ENCODE data around the gene RASIP1.
"Not testable (repeated sequence)": the region's sequence is repeated elsewhere in the genome, so short reads cannot be mapped to it uniquely, and the experiment has no call there.

The RASIP1 gene

DNA sequence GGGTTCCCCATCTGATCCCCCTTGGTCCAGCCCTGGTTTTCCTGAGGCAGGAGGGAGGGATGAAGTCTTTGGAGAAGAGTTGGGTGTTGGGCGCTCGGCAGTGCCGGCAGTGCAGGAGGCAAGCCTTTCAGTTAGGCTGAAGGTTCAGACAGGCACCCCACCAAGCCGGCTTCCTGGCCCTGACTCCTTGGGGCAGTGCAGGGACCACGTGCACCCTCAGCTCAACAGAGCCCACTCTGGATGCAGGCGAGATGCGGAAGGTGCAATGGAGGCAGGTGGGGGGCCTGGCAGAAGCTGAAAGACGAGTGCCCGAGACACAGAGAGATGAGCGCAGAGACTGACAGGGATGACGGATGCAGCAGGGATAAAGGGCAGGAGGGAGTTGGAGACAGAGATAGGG, 31.9 kb downstream of the RASIP1 start:
- no peak for DNase-seq (ENCODE audit: low spot score)

DNA sequence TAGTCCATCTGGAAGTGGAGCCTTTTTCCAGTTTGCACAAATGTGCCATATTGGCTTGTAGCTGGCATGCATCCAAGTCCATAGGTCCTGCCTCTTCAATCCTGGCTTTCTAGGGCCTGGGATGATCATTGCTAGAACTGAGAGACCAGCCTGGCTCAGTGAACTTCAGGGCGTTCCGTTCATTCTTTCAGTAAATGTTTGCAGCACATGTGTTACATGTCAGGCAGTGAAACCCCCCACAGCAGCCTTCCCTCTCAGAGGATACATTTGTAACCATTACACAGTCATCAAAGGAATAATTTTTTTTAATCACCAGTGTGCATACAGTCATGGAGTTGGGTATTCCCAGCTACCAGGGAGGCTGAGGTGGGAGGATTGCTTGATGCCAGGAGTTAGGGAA, 35.0 kb downstream of the RASIP1 start:
- DNase-seq (ENCODE audit: low spot score): no peak

DNA sequence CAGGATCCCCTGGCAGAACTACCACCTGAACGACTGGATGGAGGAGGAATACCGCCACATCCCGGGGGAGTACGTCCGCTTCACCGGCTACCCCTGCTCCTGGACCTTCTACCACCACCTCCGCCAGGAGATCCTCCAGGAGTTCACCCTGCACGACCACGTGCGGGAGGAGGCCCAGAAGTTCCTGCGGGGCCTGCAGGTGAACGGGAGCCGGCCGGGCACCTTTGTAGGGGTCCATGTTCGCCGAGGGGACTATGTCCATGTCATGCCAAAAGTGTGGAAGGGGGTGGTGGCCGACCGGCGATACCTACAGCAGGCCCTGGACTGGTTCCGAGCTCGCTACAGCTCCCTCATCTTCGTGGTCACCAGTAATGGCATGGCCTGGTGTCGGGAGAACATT, 37.1 kb downstream of the RASIP1 start:
- DNase-seq (ENCODE audit: low spot score): no peak

DNA sequence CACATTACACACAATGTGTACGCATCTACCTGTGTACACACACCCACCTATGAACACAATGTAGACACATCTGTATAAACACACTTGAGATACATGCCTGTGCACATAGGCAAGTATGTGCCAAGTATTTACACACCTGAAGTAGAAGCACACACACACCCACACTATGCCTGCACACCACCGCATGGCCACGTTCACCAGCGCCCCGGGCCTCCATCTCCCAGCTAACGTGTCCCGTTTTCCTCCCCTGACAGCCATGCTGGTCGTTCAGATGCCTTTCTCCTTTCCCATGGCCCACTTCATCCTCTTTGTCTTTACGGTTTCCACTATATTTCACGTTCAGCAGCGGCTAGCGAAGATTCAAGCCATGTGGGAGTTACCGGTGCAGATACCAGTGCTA, 37.7 kb downstream of the RASIP1 start:
- no peak for DNase-seq (ENCODE audit: low spot score)

DNA sequence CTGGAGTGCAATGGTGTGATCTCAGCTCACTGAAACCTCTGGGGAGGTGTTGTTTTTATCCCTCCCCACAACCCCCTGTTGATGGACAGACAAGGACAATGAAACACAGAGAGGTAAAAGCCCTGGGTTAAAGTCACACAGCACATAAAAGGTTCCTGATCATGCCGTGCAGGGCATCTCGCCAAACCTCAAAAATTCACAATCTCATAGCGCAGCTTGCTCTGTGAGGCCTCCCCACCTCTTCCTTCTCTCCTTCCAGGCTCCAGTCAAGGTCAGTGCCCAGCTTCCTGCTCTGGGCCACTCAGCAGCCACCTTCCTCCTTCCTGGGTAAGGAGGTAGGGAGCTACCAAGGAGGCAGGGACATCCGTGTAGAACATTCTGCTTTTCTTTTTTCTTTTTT, 42.4 kb downstream of the RASIP1 start:
- DNase-seq (ENCODE audit: low spot score): no peak

DNA sequence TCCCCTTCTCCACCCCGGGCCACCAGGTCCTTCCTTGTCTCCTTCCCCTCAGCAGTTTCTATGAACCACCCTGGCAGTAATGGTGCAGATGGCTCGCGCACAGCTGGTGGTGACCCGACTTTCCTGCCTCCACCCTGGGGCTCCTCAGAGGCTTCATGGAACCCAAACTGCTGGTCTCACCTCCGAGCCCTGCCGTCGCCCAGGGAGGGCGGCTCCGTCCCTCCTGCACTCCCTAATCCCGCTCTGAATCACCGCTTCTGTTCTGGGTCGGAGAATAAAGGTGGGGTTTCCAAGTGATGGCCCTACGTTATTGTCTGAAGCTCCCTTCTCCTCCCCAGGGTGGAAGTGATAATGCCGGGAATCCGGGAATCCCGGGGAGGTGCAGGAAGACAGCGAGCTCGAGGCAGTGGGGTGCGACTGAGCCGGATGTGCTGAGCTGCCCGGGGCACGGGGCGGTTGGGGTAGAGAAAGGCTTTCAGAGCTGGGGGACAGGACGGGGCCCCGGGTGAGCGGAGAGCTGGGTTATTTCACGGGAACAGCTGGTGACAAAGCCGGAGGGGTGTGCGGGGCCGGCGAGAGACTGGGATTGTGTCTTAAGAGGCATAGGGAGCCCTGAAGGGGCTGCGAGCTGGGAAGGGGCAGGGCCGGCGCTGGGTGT, 43.9 kb downstream of the RASIP1 start:
- DNase-seq (ENCODE audit: low spot score): no peak

DNA sequence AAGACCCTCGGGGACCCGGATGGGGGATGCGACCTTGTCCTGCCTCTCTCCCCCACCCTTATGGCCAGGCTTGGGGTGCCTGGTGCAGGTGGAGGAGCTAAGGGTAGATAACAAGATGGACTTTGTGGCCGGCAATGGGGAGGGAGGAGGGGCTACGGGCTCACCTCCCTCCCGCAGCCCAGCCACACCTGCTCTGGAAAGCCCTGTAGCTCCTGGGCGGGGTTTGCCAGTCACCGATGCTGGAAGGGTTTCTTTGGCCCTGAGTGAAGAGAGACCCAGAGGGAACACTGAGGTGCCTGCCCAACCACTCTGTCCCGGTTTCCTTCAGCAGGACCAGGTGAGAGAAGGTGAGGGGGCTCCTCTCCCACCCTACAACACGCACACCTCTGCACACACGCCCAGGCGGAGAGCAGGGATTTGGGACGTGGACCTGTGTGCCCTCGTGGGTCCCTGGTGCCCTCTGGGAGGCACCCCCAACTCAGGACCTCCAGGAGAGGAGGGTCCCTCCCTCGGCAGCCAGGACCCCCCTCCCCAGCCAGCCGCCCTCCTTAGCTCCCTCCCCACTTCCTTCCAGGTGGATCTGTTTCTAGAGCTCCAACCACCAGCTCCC, 44.6 kb downstream of the RASIP1 start, which contains the start of gene FUT2:
Gene FUT2 (plus strand): TSS at position 229 of the 610 bp plus-strand sequence. CDS start 6,986 bp downstream, outside the sequence.
- no peak for DNase-seq (ENCODE audit: low spot score)

DNA sequence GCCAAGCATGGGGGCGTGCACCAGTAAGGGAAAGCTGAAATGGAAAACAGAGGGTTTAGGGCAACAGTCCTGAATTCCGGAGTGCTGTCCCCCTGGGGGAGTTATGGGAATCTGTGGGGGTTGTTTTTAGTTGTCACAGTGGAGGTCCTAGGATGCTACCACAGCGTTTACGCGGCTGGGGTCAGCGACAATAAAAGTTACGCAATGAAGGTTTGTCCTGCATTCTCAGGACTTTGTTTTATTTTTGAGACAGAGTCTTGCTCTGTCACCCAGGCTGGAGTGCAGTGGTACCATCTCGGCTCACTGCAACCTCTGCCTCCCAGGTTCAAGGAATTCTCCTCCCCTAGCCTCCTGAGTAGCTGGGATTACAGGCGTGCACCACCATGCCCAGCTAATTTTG, 46.8 kb downstream of the RASIP1 start:
- DNase-seq (ENCODE audit: low spot score): not testable (repeated sequence)

DNA sequence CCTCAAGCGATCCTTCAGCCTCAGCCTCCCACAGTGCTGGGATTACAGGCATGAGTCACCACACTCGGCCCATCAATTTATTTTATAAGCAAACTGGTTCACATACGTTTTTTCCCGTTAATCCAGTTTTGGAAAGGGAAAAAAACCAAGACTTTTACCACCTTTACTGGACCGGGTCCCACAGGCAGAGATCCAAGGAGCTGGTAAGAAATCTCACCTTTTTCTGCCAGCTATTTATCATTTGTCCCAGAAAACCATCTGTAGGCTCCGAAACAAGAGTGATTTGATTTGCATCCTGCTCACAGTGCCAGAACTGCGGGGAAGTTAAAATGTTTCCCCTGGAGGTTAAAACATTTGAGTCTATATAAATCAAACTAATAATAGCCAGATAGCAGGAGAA, 51.0 kb downstream of the RASIP1 start:
- no peak for DNase-seq (ENCODE audit: low spot score)

DNA sequence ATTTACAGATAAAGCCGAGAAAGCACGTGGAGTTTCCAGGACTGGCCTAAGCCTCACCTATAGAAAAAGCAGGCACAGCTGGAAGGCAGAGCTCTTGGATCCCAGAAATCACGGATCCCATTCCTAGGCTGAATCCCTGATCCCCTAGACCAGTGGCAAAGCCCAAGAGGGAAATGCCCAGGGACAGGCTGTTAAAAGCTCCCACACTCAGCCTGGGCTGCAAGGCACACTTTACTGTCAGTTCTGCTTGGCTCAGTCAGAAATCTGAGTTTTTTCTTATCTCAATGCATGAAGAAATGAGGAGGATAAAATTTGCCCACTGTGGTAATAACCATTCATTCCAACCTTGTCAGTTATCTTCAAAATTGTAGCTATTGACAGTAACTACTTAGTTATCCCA, 52.6 kb downstream of the RASIP1 start:
- DNase-seq (ENCODE audit: low spot score): no peak

DNA sequence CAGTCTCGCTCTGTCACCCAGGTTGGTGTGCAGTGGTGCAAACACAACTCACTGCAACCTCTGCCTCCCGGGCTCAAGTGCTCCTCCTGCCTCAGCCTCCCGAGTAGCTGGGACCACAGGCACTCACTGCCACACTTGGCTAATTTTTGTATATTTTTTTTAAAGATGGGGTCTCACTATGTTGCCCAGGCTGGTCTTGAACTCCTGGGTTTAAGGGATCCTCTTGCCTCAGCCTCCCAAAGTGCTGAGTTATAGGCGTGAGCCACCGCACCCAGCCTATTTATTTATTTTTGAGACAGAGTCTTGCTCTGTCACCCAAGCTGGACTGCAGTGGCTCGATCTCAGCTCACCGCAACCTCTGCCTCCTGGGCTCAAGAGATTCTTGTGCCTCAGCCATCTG, 53.8 kb downstream of the RASIP1 start:
- DNase-seq (ENCODE audit: low spot score): not testable (repeated sequence)

DNA sequence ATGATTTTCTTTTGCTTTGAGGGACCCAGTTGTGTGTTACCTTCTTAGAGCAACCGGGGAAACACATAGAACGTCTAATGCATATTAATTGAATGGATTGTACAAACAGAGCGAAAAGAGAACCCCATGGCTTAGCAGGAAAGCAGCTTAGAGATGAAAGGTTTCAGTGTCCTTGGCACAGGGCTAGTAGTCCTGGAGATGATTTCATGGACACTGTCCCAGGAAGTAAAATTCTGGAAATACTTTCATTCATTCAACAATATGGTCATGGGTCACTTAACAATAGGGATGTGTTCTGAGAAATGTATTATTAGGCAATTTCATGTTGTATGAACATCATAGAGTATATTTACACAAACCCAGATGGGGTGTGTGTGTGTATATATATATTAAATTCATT, 54.3 kb downstream of the RASIP1 start:
- DNase-seq (ENCODE audit: low spot score): no peak

DNA sequence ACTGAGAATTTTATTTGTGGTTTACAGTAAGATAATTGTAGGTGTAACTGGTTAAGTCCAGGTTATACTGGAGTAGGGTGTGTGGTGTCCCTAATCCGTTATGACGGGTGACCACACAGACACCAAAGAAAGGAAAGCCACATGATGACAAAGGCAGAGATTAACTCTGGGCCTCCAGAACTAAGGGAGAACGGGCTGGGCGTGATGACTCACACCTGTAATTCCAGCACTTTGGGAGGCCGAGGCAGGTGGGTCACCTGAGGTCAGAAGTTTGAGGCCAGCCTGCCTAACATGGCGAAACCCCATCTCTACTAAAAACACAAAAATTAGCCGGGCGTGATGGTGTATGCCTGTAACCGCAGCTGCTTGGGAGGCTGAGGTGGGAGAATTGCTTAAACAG, 54.8 kb downstream of the RASIP1 start:
- DNase-seq (ENCODE audit: low spot score): no peak

DNA sequence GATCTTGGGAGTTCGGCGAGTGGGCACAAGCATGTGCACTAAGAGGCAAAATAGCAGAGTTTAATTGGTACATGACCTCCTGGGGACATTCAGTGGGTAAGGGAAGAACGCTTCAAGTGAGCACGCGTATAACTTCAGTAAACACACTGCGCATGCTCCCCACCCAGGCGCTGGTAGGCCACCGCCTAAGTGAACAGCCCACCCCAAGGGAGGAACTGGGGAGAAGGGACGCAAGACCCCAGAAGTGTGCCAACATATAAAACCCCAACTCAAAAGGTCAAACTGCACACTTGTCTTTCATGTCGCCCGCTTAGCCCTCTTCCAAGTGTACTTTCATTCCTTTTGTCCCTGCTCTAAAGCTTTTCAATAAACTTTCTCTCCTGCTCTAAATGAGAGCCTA, 57.1 kb downstream of the RASIP1 start:
- no peak for DNase-seq (ENCODE audit: low spot score)

DNA sequence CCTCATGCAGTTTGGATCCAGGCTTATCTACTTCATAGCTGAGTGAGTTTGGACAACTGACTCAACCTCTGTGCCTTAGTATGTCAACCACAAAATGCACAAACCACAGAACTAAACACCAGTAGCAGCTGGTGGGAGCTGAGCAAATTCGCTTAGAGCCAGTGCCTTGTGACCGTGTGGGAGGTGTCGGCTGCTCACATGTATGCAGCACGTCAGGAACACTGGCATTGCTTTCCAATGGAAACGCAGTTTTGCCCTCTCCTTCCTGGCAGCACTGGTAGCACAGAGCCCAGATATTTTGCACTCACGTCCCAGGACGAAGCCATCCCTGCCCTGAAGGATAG, 59.3 kb downstream of the RASIP1 start:
- DNase-seq (ENCODE audit: low spot score): no peak

DNA sequence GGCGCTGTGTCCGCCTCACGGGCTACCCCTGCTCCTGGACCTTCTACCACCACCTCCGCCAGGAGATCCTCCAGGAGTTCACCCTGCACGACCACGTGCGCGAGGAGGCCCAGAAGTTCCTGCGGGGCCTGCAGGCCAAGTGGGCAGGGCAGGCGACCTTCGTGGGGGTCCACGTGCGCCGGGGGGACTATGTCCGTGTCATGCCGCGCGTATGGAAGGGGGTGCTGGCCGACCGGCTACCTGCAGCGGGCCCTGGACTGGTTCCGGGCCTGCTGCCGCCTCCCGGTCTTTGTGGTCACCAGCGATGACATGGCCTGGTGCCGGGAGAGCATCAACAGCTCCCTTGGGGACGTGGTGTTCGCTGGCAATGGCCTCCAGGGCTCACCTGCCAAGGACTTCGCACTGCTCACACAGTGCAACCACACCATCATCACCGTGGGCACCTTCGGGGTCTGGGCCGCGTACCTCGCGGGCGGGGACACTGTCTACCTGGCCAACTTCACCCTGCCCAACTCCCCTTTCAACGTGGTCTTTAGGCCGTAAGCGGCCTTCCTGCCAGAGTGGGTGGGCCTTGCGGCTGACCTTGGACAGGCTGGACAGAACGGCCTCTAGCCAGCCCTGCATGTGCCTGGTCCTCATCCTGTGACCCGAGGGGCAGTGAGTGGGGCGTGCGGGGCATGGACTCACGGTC, 59.8 kb downstream of the RASIP1 start:
- DNase-seq (ENCODE audit: low spot score): no peak

DNA sequence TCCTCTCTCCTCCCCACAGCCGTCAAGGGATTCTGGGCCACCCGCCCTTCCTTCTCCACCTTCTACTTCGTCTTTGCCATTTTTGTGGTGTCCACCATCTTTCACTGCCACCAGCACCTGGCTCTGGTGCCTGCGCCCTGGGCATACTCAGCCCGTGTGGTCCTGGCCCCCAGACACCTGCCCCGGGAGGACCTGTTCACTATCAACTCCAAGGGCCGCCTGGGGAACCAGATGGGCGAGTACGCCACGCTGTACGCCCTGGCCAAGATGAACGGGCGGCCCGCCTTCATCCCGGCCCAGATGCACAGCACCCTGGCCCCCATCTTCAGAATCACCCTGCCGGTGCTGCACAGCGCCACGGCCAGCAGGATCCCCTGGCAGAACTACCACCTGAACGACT, 60.4 kb downstream of the RASIP1 start:
- not testable (repeated sequence) for DNase-seq (ENCODE audit: low spot score)

DNA sequence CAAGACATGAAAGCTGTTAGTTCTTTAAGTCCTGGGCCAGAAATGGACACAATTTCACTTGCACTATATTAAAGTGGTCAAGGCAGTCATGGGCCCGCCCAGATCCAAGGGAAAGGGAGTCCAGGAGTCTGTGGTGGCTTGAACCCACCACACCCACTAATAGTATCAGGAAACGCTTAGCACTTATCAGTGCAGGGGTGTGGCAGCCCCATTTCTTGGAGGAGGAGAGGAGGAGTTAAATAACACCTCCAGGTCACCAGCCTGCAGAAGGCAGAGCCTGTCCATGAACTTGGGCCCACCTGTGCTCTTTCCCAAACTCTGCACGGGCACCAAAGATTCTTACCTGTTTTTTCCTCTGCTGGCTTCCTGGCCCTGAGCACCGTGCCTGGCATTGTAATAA, 62.2 kb downstream of the RASIP1 start:
- no peak for DNase-seq (ENCODE audit: low spot score)

DNA sequence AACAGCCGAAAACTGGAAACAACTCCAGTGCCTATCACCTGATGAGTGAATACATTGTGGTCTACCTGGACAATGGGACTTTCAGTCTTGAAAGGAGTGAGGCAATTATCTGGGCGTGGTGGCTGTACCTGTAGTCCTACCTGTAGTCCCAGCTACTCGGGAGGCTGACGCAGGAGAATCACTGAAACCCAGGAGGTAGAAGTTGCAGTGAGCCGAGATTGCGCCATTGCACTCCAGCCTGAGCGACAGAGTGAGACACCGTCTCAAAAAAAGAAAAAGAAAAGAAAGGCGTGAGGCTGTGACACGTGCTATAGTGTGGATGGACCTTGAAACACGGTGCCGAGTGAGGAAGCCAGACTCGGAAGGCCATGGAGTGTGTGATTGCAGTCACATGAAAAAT, 63.5 kb downstream of the RASIP1 start:
- no peak for DNase-seq (ENCODE audit: low spot score)

DNA sequence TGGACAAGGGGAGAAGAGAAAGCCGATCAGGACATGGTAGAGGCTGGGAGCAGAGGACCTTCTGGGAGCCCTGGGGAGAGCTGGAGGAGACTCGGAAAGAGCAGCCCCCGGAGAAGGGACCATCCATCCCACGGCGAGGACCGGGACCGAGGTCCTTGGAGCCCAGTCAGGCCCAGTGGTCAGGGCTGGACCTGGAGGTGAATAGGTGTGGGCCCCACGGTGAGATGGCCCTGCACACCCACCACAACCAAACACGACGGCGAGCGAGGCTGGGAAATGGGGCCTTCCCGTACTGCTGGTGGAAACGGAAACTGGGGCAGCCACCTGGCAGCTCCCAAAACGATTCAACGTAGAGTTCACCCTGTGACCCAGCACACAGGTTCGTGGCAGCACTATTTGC, 63.9 kb downstream of the RASIP1 start:
- DNase-seq (ENCODE audit: low spot score): no peak

DNA sequence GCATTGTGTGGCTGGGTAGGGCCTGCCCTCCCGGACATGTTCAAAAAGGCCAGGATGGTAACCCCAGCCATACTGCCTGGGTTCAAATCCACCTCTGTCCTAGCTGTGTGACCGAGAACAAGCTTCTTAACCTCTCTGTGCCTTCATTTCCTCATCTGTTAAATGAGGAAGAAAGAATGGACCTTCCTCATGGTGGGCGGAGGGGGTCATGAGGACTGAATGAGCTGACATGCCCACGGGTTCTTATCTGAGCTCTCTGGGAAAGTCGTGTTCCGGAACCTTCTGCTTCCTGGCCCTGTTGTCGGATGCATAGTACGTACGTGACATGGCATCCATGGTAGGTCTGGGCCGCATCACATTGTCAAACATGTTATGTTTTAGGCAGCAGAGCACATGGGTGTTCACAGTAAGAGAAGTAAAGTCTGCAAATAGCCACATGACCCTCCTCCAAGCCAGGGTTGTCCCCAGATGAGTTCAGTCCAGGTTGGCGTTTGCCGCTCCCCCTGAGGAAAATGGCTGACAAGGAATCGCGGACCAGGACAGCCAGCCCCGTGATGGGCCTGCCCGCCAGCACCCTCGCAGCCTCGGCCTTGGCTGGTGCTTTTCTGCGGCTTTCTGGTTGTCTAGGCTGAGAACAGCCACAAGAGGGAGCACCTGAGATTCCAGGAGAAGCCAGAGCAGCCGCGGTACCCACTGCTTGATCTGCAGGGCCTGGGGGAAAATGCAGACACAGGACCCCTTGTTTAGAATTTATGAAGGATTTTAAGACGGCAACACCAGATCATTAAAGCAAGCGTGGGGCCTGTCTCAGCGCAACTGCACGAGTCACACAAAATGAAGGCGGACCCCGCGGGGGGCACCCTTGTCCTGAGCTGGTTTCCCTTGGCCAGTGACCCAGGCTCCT, 65.2 kb downstream of the RASIP1 start:
- peak; percentile 93 for DNase-seq (ENCODE audit: low spot score)

DNA sequence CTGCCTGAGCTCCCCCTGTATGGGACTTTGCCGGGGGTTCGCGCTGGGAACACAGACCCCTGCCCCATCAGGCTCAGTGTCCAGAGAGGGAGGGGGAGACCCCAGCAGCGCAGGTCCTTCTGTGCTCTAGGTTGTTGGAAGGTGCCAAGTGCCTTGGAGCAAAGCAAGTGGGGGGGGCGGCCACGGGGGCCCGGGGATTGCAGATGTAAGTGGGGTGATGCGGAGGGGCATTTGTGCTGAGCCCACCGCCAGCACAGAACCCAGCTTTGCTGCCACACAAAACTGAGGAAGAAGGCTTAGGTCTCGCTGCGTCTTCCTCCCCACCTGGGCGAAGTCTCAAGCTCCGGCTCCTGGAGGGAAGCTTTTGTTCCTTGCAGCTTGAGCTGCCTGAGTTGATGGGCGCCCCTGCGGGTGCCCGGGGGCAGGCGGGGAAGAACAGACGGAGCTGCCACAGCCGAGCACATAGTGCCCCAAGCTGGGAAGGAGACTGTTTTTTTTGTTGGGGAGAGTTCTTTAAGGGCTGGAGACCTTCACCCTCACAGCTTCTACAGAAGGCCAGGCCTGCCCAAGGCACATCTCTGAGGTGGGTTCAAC, 66.1 kb downstream of the RASIP1 start:
- no peak for DNase-seq (ENCODE audit: low spot score)

Measured in D341Med (cell line).